ENCODE data around the gene ASPG.

DNA sequence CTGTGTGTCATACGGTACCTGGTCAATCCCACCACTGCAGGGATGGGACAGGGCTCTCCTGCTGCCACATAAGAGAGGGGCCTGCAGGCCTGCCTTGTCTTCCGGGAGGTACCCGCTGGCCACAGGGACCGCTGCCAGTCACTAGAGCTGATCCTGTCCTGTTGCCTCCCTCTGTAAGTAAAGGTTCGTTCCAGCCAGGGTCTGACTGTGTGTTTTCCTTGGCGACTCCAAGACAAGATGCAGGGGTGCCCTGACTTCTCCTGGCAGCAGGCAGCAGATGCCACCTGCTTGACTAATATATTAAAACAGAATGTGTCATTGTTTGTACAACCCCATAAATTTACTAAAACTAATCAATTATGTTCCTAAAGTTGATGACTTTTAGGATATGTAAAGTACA lies 41.5 kb upstream of the ASPG start:
- TF ChIP-seq, protein P1, sequence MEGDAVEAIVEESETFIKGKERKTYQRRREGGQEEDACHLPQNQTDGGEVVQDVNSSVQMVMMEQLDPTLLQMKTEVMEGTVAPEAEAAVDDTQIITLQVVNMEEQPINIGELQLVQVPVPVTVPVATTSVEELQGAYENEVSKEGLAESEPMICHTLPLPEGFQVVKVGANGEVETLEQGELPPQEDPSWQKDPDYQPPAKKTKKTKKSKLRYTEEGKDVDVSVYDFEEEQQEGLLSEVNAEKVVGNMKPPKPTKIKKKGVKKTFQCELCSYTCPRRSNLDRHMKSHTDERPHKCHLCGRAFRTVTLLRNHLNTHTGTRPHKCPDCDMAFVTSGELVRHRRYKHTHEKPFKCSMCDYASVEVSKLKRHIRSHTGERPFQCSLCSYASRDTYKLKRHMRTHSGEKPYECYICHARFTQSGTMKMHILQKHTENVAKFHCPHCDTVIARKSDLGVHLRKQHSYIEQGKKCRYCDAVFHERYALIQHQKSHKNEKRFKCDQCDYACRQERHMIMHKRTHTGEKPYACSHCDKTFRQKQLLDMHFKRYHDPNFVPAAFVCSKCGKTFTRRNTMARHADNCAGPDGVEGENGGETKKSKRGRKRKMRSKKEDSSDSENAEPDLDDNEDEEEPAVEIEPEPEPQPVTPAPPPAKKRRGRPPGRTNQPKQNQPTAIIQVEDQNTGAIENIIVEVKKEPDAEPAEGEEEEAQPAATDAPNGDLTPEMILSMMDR (conservative IDR thresholded peaks at IDR 0.05 in 1 of 2, IDR thresholded peaks at IDR 0.05 in 1 of 2; ENCODE audit: low read depth in 1 of 2, low read length in 2 of 2): no peak
- no peak for TF ChIP-seq EZH2 (IDR thresholded peaks at IDR 0.05; ENCODE audit: low read length, missing control alignments)
